T47D (cell line): ENCODE measurements around the gene UPF1.

Source experiments
- DNase-seq, 2 experiments: peaks; one replicate each; pipeline versions ENCODE4 v3.0.0 to v3.0.0-alpha.2; 2011 to 2012; ENCODE audit warnings: low read depth in 1 of 2, low spot score in 1 of 2
- JUND ChIP-seq: IDR thresholded peaks from 2 replicates; pipeline ENCODE4 v1.6.1; 2012; ENCODE audit warnings: low read depth
- in situ Hi-C: cut with HindIII; loops from 2 replicates; pipeline ENCODE4 v1.10.0; 2016; ENCODE audit warnings: low sequenced_read_pairs, low pct_unique_long_range_greater_than_20kb

The UPF1 gene

DNA sequence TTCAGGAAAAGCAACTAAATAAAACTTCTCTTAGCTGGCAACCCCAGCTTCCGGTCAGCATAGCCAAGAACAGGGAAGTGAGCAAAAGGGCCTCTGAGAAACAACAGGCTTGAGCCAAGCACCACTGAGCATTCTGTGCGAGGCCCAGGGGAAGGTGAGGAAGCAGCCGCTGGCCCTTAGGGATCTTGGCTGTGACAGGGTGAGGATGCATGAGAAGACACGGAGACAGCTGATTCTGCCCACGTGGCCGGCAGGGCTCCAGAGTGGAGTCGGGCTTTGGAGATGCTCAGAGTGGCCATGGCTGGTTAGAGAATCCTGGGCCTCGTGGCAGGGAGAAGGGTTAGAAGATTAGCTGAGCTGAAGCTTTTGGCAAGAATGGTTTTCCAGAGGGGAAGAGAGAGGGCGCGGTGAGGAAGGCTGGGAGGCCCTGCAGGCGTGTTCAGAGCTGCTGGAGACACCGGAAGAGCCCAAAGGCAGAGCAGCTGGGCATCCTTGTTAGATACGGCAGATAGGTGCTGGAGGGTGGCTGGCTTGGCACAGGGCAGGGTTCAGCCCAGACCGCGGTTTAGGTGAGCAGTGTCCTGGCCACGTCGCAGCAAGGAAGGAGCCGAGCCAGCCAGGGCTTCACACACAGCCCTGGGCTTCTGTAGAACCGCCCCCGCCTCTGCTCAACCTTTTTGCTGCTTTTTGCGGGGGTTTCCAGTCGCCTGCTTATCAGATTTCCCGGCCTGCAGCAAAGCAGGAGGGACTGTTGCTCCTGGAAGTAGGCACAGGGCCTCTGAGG lies 17.3 kb downstream of the UPF1 start:
- in situ Hi-C loops = no loop called here
- TF ChIP-seq JUND = no peak
- DNase-seq = no peak

- no peak for TF ChIP-seq JUND
- no peak for DNase-seq
- in situ Hi-C loops = no loop called here
Observed at GRCh38 chr19:18849838-18850400, 18.2 kb downstream of the UPF1 start.

DNA sequence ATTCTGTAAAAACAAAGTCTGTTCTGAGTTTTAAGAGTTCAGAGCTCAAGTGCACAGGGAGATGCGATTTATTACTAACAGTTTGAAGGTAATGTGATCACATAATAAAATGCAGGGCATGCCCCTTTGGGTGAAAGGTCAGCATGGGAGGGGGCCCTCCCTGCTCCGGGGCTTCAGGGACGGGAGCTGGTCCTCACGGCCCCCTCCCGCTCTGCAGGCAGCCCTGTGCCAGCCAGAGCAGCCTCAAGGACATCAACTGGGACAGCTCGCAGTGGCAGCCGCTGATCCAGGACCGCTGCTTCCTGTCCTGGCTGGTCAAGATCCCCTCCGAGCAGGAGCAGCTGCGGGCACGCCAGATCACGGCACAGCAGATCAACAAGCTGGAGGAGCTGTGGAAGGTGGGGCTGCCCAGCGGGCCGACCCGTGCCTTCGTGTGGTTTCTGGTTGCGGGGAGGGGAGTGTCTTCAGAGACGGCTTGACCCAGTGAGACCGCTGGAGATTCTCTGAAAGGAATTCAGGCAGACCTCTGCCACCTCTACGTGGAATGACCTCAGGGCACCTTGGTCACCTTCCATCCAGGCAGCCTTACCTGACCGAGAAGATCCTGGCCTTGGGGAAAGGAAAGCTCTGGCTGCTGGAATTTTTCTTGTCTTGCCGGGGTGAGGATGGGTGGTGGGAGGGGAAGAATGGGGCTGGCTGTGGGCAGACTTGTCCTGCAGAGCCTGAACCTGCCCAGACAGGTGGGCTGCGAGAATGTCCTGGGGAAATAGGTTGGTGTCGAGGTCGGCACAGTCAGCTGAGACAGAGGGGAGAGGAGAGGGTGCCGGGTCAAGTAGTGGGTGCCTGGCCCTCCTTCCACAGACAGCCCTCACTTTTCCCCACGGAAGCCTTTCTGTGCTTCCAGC lies 19.0 kb downstream of the UPF1 start:
- no peak for DNase-seq
- in situ Hi-C loops = no loop called here
- TF ChIP-seq JUND = no peak

DNA sequence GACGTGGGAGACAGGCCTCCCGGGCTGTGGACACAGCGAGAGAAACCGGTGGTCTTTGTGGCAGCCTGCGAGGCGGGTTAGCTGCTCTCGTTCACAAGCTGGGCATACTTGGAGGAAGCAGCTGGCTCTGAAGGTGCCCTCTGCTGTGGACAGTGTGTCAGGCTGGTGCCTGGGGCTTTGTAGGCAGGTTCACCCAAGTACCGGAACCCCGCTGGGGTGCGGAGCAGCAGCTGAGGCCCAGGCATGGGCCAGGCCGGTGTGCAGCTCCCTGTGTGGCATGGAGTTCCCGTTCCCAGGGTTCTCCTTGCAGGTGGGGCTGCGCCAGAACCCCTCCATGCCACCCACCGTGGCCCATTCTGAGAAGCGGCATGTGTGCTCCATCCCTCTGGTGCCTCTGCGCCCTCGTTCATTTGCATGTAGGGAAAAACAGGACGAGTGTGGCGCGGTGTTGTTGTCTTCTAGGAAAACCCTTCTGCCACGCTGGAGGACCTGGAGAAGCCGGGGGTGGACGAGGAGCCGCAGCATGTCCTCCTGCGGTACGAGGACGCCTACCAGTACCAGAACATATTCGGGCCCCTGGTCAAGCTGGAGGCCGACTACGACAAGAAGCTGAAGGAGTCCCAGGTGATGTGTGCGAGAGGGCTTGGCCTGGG lies 20.0 kb downstream of the UPF1 start:
- in situ Hi-C loops = no loop called here
- no peak for TF ChIP-seq JUND
- DNase-seq = no peak

GRCh38 chr19:18852648-18853047 lies 20.9 kb downstream of the UPF1 start:
- DNase-seq = no peak
- in situ Hi-C loops = no loop called here

GRCh38 chr19:18853755-18854427 lies 22.1 kb downstream of the UPF1 start:
- in situ Hi-C loops = no loop called here
- TF ChIP-seq JUND = no peak
- DNase-seq = no peak

More at GRCh38 chr19:18852648-18853047, 20.9 kb downstream of the UPF1 start:
- no peak for TF ChIP-seq JUND

- TF ChIP-seq JUND = no peak
- no peak for DNase-seq
- in situ Hi-C loops = no loop called here
Observed at GRCh38 chr19:18854982-18855381, 23.2 kb downstream of the UPF1 start.

DNA sequence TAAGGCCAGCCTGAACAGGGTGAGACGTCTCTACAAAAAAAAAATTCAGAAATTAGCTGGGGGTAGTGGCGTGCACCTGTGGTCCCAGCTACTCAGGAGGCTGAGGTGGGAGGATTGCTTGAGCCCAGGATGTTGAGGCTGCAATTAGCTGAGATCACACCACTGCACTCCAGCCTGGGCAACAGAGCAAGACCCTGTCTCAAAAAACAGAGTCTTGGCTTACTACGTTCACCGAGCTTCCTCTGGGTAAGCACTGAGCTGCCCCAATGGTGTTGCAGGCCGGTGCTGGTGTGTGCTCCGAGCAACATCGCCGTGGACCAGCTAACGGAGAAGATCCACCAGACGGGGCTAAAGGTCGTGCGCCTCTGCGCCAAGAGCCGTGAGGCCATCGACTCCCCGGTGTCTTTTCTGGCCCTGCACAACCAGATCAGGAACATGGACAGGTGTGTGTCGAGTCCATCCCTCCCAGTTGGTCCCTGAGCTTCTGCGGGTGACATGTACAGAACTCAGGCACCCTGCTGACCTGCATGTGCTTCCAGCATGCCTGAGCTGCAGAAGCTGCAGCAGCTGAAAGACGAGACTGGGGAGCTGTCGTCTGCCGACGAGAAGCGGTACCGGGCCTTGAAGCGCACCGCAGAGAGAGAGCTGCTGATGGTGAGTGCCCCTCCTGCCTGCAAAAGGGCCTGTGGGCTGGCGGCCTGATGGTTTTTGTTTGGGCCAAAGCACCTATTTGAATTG lies 24.1 kb downstream of the UPF1 start:
- no peak for TF ChIP-seq JUND
- in situ Hi-C loops = no loop called here
- DNase-seq = no peak

DNA sequence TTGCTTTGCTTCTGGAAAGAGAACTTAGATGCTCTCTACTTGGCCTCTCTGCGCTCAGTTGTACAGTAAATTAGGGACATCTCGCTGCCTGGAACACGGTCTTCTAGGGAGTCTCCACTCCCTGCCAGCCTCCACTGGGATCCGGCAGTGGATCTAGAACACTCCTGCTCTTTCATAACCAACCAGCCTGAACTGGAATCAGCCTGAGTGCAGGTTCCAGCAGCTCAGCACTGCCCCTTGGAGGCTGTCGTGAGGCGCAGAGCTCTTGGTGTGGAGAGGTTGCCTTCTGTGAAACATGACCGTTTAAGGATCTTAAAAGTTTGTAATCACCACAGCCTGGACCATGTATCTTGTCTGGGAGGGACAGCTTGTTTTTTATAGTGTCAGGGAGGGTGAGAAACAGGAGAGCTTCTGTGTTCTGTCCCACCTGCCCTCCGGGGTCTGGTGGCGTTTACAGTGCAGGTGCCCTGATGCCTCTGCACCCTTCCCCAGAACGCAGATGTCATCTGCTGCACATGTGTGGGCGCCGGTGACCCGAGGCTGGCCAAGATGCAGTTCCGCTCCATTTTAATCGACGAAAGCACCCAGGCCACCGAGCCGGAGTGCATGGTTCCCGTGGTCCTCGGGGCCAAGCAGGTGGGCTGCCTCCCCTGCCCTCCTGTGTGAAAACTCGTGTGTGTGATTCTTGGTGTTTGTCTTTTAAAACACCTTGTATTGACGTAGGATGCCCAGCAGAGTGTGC lies 24.8 kb downstream of the UPF1 start:
- peak; percentile 48 to 59 for DNase-seq
- TF ChIP-seq JUND = no peak
- in situ Hi-C loops = no loop called here

GRCh38 chr19:18857223-18857622 lies 25.5 kb downstream of the UPF1 start:
- no peak for DNase-seq
- in situ Hi-C loops = no loop called here
- no peak for TF ChIP-seq JUND
